ENCODE data around the gene FBXO27.

The FBXO27 gene

GRCh38 chr19:39007096-39007495 lies 25.3 kb downstream of the FBXO27 start:
- peak overlapping the region; percentile 53; the same call in 1 of the 2 replicates for H3K4me2 ChIP-seq
- no peak for TF ChIP-seq CTCF (conservative IDR thresholded peaks at IDR 0.05; ENCODE audit: low read depth, low read length)

GRCh38 chr19:39004403-39004802 lies 27.9 kb downstream of the FBXO27 start:
- no peak overlapping the region for H3K4me3 ChIP-seq (IDR thresholded peaks at IDR 0.05; ENCODE audit: insufficient read depth, low read depth, low read length)
- no peak for TF ChIP-seq CTCF (conservative IDR thresholded peaks at IDR 0.05; ENCODE audit: low read depth, low read length)
- no peak overlapping the region for H3K9ac ChIP-seq
- no peak overlapping the region for H3K27ac ChIP-seq
- no peaks in the 10 kb centered on the region for H3K36me3 ChIP-seq (ENCODE audit: insufficient read depth)
- H3K79me2 ChIP-seq (ENCODE audit: insufficient read depth, low read depth): no peaks in the 10 kb centered on the region
- H3K4me1 ChIP-seq (ENCODE audit: low read depth, poor library complexity, severe bottlenecking): peaks cover 26% of the 10 kb centered on the region
- H4K20me1 ChIP-seq (ENCODE audit: insufficient read depth): no peaks in the 10 kb centered on the region
- H2AFZ ChIP-seq (ENCODE audit: low read depth): no peak overlapping the region
- no peak overlapping the region for H3K4me2 ChIP-seq
- H3K27me3 ChIP-seq (ENCODE audit: insufficient read depth, low read depth): no peaks in the 10 kb centered on the region

More at GRCh38 chr19:39007096-39007495, 25.3 kb downstream of the FBXO27 start:
- no peaks in the 10 kb centered on the region for H3K79me2 ChIP-seq (ENCODE audit: insufficient read depth, low read depth)
- H2AFZ ChIP-seq (ENCODE audit: low read depth): peak overlapping the region; percentile 45; the same call in 1 of the 2 replicates
- no peaks in the 10 kb centered on the region for H3K36me3 ChIP-seq (ENCODE audit: insufficient read depth)
- no peaks in the 10 kb centered on the region for H3K27me3 ChIP-seq (ENCODE audit: insufficient read depth, low read depth)
- H3K4me3 ChIP-seq (IDR thresholded peaks at IDR 0.05; ENCODE audit: insufficient read depth, low read depth, low read length): no peak overlapping the region
- no peak overlapping the region; the same call in 1 of the 2 replicates for H3K9ac ChIP-seq
- H3K4me1 ChIP-seq (ENCODE audit: low read depth, poor library complexity, severe bottlenecking): peaks cover 26% of the 10 kb centered on the region
- peak overlapping the region; percentile 59; the same call in 1 of the 2 replicates for H3K27ac ChIP-seq
- no peaks in the 10 kb centered on the region for H4K20me1 ChIP-seq (ENCODE audit: insufficient read depth)

GRCh38 chr19:39003796-39004195 lies 28.6 kb downstream of the FBXO27 start:
- Histone ChIP-seq H3K79me2 (ENCODE audit: insufficient read depth, low read depth) (no peaks in the 10 kb centered on the region), H3K36me3 (ENCODE audit: insufficient read depth) (no peaks in the 10 kb centered on the region), H3K27me3 (ENCODE audit: insufficient read depth, low read depth) (no peaks in the 10 kb centered on the region), H2AFZ (ENCODE audit: low read depth) (no peak overlapping the region), H3K4me3 (IDR thresholded peaks at IDR 0.05; ENCODE audit: insufficient read depth, low read depth, low read length) (no peak overlapping the region), H3K4me2 (no peak overlapping the region), H4K20me1 (ENCODE audit: insufficient read depth) (no peaks in the 10 kb centered on the region), H3K27ac (no peak overlapping the region), H3K9ac (no peak overlapping the region), H3K4me1 (ENCODE audit: low read depth, poor library complexity, severe bottlenecking) (peaks cover 26% of the 10 kb centered on the region)
- no peak for TF ChIP-seq CTCF (conservative IDR thresholded peaks at IDR 0.05; ENCODE audit: low read depth, low read length)

GRCh38 chr19:39003188-39003587 lies 29.2 kb downstream of the FBXO27 start:
- no peak for TF ChIP-seq CTCF (conservative IDR thresholded peaks at IDR 0.05; ENCODE audit: low read depth, low read length)
- H3K4me2 ChIP-seq: no peak overlapping the region
- H3K9ac ChIP-seq: no peak overlapping the region

More at GRCh38 chr19:39003188-39003587, 29.2 kb downstream of the FBXO27 start:
- no peaks in the 10 kb centered on the region for H4K20me1 ChIP-seq (ENCODE audit: insufficient read depth)
- H3K4me3 ChIP-seq (IDR thresholded peaks at IDR 0.05; ENCODE audit: insufficient read depth, low read depth, low read length): no peak overlapping the region
- no peak overlapping the region for H3K27ac ChIP-seq
- no peak overlapping the region for H2AFZ ChIP-seq (ENCODE audit: low read depth)
- H3K4me1 ChIP-seq (ENCODE audit: low read depth, poor library complexity, severe bottlenecking): peaks cover 26% of the 10 kb centered on the region
- no peaks in the 10 kb centered on the region for H3K27me3 ChIP-seq (ENCODE audit: insufficient read depth, low read depth)
- H3K79me2 ChIP-seq (ENCODE audit: insufficient read depth, low read depth): no peaks in the 10 kb centered on the region
- H3K36me3 ChIP-seq (ENCODE audit: insufficient read depth): no peaks in the 10 kb centered on the region
